RWPE1 (cell line): ENCODE data around the gene MYCBP2.

Source experiments
- CTCF ChIA-PET: fragments of 350-600 bp; sonication (Branson Sonifier 250); formaldehyde crosslinking; extraction: SDS; loops from one replicate; lab custom pipeline; 2021; lab: Yijun Ruan, JAX
- POLR2A ChIA-PET: fragments of 400-600 bp; formaldehyde crosslinking; extraction: SDS; loops from one replicate; lab custom pipeline; 2020; ENCODE audit warnings: antibody characterized with exemption; ENCODE audit not compliant: low non-redundant PET; lab: Yijun Ruan, JAX
- DNase-seq: peaks from one replicate; pipeline ENCODE4 v3.0.0; 2012; ENCODE audit warnings: low spot score
- H3K27ac ChIP-seq: fragments of 450-650 bp; 2 replicates; pipeline ENCODE4 v1.5.1; 2017
- TF ChIP-seq, protein P1 (sequence below): fragments of 450-650 bp; conservative IDR thresholded peaks from 2 replicates; pipeline ENCODE4 v1.5.1; 2017; ENCODE audit warnings: low read depth, mild to moderate bottlenecking

MYCBP2 gene

GRCh38 chr13:77343841-77344240 lies 16.9 kb upstream of the MYCBP2 start:
- ChIA-PET CTCF (no interaction called here), POLR2A (no interaction called here)
- no peak overlapping the region for H3K27ac ChIP-seq
- DNase-seq, result no peak
- TF ChIP-seq, protein P1, sequence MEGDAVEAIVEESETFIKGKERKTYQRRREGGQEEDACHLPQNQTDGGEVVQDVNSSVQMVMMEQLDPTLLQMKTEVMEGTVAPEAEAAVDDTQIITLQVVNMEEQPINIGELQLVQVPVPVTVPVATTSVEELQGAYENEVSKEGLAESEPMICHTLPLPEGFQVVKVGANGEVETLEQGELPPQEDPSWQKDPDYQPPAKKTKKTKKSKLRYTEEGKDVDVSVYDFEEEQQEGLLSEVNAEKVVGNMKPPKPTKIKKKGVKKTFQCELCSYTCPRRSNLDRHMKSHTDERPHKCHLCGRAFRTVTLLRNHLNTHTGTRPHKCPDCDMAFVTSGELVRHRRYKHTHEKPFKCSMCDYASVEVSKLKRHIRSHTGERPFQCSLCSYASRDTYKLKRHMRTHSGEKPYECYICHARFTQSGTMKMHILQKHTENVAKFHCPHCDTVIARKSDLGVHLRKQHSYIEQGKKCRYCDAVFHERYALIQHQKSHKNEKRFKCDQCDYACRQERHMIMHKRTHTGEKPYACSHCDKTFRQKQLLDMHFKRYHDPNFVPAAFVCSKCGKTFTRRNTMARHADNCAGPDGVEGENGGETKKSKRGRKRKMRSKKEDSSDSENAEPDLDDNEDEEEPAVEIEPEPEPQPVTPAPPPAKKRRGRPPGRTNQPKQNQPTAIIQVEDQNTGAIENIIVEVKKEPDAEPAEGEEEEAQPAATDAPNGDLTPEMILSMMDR, result no peak

DNA sequence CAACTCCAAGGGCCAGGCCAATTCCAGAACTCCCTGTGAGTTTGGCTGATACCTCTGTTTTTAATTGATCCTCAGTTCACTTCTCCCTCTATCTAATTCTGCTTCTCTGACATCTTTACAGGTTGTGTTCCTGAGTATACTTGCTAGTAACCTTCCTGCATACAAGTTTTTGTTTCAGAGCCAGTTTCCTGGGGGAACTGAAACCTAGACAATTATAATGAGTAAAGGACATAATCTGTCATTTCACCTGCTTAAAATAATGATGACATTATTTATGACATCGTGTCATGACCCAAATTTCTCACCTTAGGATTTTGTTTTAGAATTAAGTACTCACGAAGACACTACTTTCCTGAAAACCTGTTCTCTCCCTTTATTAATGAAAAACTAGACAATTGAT lies 12.5 kb upstream of the MYCBP2 start:
- ChIA-PET POLR2A (no interaction called here), CTCF (no interaction called here)
- H3K27ac ChIP-seq, result no peak overlapping the region
- DNase-seq, result no peak
- TF ChIP-seq, protein P1, result no peak

DNA sequence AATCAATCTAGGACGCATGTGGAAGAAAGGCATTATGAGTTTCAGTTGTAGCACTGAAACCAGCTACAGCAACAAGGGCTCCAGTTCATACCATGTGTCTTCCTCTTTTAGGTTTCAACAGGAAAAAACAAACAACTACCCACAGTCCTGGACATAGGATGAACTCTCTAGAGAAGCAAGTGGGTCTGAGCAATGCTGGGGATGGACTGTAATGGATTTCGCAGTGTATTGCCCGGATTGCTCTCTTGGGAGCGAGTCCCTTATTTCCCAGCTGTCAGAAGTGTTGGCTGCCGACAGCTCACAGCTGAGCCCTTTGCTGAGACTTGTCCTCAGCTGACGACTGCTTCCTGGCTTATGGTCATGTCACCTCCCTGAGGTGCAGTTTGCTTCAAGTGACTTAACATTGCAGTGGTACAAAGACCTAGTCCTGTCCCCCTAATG lies 12.1 kb upstream of the MYCBP2 start:
- TF ChIP-seq, protein P1, result no peak
- ChIA-PET POLR2A (no interaction called here), CTCF (interaction anchor here (0.7 kb wide), 1 partner anchor 45 kb away, joined by 5 read pairs; no protein-coding TSS in a partner anchor)
- no peak overlapping the region for H3K27ac ChIP-seq
- DNase-seq, result no peak

DNA sequence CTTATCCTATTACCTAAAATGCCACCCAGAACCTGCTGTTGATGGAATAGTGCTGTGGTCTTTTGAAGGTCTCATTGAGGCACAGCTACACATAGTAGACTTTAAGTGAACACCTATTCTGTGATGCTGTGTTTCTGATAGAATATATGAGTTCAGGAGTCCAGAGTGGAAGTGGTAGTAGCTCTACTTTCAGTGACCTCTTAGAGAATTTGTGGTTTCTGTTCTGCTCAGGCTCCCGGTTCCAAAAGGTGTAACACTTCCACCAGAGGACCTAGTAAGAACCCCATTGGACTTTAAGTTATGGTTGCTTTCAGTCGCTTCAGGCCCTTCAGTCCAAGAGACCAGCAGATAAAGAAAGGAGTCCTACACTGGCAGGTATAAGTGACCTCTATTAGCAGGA lies 11.4 kb upstream of the MYCBP2 start:
- H3K27ac ChIP-seq, result no peak overlapping the region
- ChIA-PET POLR2A (no interaction called here), CTCF (interaction anchor here (0.7 kb wide), 1 partner anchor 45 kb away, joined by 5 read pairs; no protein-coding TSS in a partner anchor)
- no peak for DNase-seq
- TF ChIP-seq, protein P1, result no peak

DNA sequence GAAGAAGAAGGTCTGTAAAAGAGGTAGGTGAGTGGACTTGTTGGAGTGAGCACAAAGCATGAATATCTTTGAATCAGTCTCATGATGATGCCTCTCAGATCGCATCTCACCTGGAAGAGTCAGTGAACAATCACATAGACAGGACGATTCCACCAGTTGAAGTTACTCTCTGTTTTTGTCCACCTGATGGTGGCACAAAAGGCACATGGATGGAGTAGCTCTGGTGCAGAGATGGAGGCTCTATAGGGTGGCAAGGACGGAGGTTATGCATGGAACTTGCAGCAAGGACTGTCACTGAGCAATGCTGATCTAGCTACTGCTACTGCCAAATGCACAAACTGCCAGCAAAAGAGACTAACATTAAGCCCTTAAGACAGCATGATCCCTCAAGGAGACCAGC lies 10.3 kb upstream of the MYCBP2 start:
- DNase-seq, result no peak
- TF ChIP-seq, protein P1, result no peak
- ChIA-PET POLR2A (no interaction called here), CTCF (interaction anchor here (1.2 kb wide), 1 partner anchor 141 kb away, joined by 6 read pairs; no protein-coding TSS in a partner anchor)
- no peak overlapping the region for H3K27ac ChIP-seq

GRCh38 chr13:77335543-77335942 lies 8.6 kb upstream of the MYCBP2 start:
- no peak overlapping the region for H3K27ac ChIP-seq
- DNase-seq, result no peak
- TF ChIP-seq, protein P1, result no peak
- POLR2A ChIA-PET, result no interaction called here
- CTCF ChIA-PET, result no interaction called here
